ENCODE data around the gene FDPS.
A peak's percentile ranks its signal among the peaks of the same experiment; 100 is the strongest.

FDPS gene

GRCh38 chr1:155308493-155309422 lies at the start of gene FDPS:
FDPS (plus strand) TSS chr1:155308866; CDS start chr1:155309790, 924 bp downstream.
- DNase-seq (ENCODE audit: low spot score) = peak; percentile 100

- DNase-seq (ENCODE audit: low spot score) = no peak
Observed at GRCh38 chr1:155260276-155260675, 48.4 kb upstream of the FDPS start.

DNA sequence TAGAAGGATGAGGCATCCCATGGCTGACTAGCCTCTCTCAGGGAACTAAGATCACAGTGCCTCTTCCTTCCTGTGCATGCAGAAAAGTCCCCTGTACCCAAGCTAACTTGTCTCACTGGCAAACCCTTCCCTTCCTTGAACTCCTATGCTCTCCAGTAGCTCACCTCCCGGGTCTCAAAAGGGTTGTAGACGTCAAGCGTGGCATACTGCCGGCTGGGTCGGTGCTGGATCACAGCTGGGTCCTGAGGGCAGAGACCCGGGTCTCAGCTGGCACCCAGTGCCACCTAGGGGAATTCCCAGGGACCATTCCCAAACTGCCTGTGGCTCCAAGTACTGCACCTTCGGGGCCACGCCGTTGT lies 47.2 kb upstream of the FDPS start:
- DNase-seq (ENCODE audit: low spot score) = no peak

DNA sequence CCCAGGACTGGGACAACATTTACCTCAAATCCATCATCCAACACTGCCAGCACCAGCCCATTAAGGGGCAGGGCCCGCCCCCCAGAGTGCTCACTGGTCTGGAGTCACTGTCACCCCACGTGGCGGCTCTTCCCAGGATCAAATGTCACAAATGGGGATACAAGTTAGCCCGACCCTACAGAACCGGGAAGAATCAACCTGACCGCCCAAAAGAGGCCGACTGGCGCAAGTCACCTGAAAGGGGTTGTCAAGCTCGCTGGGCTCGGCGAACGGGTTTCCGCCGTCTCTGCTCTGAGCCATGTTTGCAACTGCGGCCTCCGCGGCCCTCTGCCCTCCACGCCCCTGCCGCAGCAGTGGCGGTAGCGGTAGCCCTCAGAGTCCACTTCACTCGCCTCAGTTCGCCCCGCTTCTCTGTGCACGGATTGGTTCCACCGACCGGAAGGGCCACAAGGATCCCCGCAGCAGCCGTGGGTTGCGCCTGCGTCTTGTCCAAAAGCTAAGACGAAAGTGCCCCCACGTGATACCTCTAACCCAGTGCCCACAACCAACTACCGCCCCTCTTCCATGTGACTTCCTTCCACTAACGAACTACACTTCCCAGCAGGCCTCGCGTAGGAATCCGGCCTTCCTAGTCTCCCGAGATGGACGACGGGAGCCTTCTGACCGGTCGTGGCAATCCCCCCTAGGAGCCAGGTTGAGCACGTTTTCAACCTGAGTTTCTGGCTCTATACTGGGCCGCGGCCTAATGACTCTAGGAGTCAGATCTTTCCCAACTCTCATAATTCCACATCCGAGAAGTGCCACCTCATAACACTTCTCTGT lies 46.6 kb upstream of the FDPS start, which contains the start of gene SCAMP3:
SCAMP3 (minus strand) TSS at position 509 of the 822 bp plus-strand sequence; CDS start at position 300, 209 bp downstream.
- peak; percentile 100 for DNase-seq (ENCODE audit: low spot score)

DNA sequence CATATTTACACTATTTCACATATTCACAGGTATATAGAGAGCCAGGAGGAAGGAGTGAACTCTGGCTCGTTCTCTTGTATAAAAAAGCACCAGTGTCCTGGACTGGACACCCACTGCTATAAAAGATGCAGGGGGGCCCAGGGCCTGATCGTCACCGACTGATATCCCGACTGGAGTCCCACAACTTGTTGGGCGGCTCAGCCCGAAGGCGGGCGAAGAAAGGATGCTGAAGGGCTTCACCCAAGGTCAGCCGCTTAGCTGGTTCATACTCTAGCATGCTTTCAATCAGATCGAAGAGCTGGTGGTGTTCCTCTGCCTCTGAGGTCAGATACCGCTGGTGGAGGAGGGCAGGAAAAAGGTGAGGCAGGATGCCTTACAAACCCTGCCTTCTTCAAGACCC lies 45.6 kb upstream of the FDPS start:
- no peak for DNase-seq (ENCODE audit: low spot score)

- no peak for DNase-seq (ENCODE audit: low spot score)
Observed at GRCh38 chr1:155266553-155266952, 42.1 kb upstream of the FDPS start.

- DNase-seq (ENCODE audit: low spot score) = no peak
Observed at GRCh38 chr1:155267373-155267772, 41.3 kb upstream of the FDPS start.

DNA sequence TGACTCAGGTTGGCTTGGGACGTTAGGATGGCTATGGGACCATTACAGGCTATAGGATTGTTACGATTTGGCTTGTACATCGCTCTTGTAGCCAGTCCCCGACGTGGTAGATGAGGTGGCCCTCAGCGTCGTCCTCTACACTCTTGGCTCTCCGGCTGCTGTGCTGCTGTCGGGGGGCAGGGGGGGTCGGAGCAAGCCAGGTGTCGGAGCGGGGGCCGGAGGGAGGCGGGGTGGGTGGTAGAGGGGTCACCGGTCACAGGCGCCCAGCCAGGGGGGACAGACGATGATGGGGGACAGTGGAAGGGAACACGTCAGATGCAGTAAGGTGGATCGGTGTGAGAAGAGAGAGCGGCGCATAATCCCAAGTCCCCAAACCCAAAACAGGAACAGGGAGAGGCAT lies 40.0 kb upstream of the FDPS start:
- no peak for DNase-seq (ENCODE audit: low spot score)

DNA sequence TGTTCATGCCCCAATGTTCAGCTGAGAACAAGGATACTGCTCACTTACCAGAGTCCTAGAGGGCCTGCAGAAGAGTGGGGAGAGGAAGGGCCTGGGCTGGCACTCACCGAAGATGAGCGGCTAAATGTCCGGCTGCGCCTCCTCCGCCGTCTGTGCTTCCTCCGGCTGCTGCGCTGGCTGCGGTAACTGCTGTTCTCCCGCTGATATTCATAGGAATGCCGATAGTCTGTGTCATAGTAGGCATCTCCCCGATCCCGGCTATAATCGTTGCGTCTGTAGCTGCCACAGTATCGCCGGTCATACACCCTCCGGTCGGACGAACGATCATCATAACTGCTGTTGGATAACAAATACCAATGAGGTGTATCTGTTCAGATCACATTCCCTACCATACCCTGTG lies 39.3 kb upstream of the FDPS start:
- DNase-seq (ENCODE audit: low spot score) = no peak

DNA sequence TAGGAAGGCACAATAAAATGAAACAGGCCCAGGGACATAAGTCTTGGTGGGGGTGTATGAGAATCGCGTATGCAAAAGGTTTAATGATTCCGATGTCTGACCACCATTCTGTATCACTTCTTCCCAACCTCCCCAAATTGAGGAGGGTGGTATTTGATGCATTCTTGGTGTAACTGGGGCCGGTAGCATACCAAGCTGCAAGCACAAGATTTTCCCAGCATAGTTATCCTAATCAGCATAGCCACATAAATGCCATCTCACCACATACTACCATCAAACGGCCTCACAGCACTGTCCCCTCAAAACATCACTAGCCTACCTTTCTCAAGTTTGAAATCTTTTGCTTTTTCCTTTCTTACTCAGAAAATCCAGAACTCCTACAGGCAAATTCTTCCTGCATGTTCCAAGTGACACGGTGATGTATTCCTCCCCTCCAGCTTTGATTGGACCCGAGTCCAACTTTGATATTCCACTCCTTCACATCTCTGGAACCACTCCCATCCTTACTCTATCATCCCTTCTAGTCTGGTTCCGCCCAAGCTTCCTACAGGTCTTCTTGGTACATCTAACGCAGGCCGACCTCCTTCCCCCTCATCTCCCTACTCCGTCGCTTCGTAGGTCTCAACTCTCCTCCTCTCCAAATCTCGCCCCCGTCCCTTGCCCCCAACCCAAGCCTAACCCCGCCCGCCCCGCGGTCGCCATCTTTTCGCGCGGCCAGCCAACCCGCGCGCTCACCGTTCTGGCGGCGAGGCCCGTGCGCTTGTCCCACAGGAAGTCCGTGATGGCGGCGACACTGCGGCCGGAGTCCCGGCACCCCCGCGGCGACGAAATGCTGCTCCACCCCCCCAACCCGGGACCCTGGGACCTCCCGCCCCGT lies 36.0 kb upstream of the FDPS start:
- DNase-seq (ENCODE audit: low spot score) = no peak

GRCh38 chr1:155273343-155274245 lies 35.1 kb upstream of the FDPS start, which contains the start of gene CLK2:
CLK2 (minus strand) TSS chr1:155273504; CDS start chr1:155270977, 2,527 bp downstream.
- DNase-seq (ENCODE audit: low spot score) = peak; percentile 95

GRCh38 chr1:155277070-155277901 lies 31.4 kb upstream of the FDPS start, which contains the start of gene HCN3:
HCN3 (plus strand) TSS chr1:155277463; CDS start chr1:155277591, 128 bp downstream.
- peak; percentile 99 for DNase-seq (ENCODE audit: low spot score)

- peak; percentile 89 for DNase-seq (ENCODE audit: low spot score)
Observed at GRCh38 chr1:155277902-155278688, 30.6 kb upstream of the FDPS start.

GRCh38 chr1:155278689-155279160 lies 29.9 kb upstream of the FDPS start:
- no peak for DNase-seq (ENCODE audit: low spot score)

GRCh38 chr1:155279268-155279667 lies 29.4 kb upstream of the FDPS start:
- peak; percentile 22 for DNase-seq (ENCODE audit: low spot score)

DNA sequence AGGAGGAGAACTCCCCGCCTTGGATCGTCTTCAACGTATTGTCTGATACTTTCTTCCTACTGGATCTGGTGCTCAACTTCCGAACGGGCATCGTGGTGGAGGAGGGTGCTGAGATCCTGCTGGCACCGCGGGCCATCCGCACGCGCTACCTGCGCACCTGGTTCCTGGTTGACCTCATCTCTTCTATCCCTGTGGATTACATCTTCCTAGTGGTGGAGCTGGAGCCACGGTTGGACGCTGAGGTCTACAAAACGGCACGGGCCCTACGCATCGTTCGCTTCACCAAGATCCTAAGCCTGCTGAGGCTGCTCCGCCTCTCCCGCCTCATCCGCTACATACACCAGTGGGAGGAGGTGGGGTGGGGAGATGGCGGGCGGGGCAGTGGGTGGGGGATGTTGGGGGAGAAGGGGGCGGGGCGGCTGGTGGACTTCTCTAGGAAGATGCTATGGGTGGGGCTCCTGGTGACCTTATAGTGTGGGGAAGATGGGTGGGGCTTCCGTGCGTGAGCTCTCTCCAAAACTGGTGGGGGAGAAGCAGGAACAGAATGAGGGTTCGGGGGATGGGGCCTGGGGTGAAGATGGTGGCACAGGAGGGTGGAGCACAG lies 26.1 kb upstream of the FDPS start:
- no peak for DNase-seq (ENCODE audit: low spot score)

- no peak for DNase-seq (ENCODE audit: low spot score)
Observed at GRCh38 chr1:155284476-155284875, 24.2 kb upstream of the FDPS start.

DNA sequence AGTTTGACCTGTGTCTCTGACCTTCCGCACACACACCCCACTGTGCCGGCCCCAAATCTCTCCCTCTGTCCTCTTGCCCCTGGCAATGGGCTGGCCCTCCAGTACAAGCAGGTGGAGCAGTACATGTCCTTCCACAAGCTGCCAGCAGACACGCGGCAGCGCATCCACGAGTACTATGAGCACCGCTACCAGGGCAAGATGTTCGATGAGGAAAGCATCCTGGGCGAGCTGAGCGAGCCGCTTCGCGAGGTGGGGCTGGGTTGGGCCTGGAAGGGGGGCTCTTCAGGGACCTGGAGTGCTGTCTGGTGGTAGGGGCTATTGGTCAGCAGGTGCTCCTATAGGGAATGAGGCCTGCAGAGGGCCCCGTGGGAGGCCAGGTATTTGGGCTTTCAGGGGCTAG lies 23.6 kb upstream of the FDPS start:
- no peak for DNase-seq (ENCODE audit: low spot score)
